GM15510 (cell line): ENCODE data around the gene ABCF1.

ENCODE experiments used
- POLR2A ChIP-seq: IDR thresholded peaks from 3 replicates; pipeline ENCODE4 v1.6.1; 2011; ENCODE audit warnings: borderline replicate concordance; ENCODE audit not compliant: insufficient read length; ENCODE audit errors: extremely low read depth

ABCF1 gene

DNA sequence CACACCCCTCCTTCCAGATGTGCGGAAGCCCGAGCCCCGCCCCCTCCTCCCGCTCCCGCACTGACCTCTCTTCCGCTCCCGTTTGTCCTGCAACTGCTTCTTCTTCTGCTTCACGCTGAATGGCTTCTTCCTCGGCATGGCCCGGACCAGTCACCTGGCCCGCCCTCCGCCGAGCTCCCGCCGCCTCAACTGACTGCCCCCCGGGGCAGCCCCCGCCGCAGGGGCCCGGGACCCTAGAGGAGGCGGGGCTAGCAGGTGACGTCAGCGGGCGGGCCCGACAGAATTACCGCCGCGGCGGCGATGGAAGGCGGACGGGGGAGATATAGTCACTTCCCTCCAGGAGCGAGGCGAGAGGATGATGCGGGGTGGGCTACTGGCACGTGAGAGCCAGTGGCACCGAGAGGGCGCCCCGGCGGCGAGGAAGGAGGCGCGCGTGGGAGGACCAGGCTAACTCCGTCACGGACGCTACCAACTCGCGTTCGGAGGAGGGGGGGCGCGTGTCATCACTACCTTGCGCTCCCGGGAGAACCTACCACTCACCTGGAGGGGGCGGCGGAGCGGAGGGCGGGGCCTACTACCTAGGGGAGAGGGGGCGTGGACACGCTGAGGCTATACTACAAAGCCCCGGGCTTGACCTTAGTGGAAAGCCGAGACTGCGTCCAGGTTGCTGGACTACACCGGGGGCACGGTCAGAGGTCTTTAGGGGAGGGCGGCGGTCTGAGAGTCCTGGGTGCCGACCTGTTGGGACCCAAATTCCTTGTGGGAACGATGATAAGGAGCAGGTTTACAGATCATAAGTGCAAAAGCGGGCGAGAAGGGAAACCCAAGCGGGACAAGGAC, 15.0 kb upstream of the ABCF1 start, which contains the start of gene GNL1:
Gene GNL1 (minus strand): TSS at position 424 of the 840 bp plus-strand sequence. CDS start 286 bp downstream, at position 138.
- peak; percentile 55 for TF ChIP-seq POLR2A

DNA sequence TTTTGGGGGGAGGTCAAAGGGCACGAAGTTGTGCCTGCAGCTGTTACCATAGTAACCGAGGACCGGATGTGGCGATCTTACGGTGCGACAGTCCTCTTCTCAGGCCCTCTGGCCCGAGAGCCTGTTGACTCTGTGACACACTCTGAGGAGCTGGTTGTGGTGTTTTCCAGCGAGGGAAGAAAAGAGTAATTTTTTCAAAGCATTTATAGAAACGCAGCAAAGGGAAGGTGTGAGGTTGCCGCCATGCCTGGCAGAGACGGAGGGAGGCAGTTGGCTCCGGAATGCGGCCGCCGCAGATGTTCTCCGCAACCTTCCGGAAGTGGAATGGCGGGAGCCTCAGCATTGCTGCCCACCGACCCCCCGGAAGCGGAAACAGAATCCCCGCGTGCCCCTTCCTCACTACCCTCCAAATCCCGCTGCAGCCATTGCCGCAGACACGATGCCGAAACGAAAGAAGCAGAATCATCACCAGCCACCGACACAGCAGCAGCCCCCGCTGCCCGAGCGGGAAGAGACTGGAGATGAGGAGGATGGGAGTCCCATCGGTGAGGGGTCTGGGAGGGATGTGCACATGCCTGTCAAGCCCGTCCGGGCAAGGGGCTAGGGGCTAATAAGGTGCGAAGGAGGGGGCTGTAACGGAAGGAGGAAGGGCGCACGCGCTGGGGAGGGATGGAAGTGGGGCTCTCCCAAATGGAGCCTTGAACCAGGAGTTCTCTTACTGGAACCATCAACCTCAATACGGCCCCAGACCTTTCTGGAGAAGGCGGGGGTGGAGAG, 14.1 kb upstream of the ABCF1 start, which contains the start of gene PRR3:
Gene PRR3 (plus strand): TSS at position 390 of the 777 bp plus-strand sequence. CDS start 50 bp downstream, at position 440.
- TF ChIP-seq POLR2A: peak; percentile 53

DNA sequence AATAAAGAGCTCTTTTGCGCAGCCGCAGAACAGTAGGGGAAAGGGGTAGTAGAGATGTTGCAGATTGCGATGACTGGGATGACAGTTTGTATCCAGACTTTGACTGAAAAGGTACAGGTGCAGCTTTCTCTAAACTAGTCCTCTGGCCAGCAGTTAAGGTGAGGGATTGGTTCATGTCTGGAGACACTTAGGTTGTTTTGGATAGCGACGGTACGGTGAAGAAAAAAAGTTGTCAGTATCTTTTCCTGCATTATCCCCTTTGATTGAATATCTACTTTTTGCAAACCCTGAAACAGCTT, 13.6 kb upstream of the ABCF1 start:
- TF ChIP-seq POLR2A: no peak

DNA sequence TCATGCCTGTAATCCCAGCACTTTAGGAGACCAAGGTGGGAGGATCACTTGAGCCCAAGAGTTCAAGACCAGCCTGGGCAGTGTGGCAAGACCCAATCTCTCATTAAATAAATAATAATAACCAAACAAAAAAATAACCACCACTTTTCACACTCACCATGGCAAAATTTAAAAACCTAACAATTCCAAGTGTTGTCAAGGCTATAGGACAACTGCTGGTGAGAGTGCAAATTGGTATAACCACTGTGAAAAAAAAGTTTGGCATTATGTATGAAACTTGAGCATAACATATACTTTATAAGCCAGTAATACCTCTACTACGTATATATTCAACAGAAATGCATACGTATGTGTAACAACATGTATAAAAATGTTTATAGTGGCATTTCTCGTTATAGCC, 10.3 kb upstream of the ABCF1 start:
- no peak for TF ChIP-seq POLR2A

DNA sequence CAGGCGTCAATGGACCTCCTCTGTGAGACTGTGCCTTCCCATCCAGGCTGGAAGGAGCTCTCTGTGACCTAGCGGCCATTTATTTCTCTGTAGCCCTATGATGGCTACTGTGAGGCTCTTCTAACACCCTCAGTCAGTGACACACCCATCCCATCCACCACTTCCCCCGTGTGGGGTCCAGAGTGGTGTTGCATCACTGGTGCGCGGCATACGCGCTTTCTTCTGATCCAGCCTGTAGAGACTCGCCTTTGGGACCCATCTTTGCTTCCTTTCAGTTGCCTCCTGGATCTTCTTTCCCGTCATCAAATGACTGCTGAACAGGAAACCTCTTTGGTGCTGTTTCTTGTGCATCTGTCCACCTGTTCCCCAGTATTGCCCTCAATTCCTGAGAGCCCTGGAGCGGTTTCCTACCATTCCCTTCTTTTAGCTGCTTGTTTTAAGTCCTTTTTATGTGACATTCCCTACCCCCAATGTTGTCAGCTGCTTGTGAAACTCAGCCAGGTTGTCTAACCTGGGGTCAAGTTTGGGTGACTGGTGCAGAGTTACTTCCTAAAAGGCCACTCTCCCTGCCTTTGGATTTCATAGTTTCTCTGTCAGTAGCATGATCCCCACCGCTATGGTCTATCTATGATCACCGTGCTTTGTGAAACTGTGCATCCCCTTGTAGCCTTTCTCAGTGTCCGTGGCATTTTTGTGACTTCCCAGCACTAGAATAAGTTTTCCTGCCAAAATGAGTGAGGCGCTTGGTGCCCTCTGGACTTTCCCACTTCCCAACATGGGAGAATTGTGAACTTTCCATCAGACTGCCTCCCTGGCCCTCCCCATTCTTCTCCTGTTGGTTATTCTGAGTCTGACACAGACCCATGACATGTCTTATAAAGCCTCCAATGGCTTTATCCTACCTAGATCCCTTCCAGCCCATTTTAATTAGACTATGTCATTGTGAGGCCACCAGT, 8.5 kb upstream of the ABCF1 start:
- TF ChIP-seq POLR2A: no peak

DNA sequence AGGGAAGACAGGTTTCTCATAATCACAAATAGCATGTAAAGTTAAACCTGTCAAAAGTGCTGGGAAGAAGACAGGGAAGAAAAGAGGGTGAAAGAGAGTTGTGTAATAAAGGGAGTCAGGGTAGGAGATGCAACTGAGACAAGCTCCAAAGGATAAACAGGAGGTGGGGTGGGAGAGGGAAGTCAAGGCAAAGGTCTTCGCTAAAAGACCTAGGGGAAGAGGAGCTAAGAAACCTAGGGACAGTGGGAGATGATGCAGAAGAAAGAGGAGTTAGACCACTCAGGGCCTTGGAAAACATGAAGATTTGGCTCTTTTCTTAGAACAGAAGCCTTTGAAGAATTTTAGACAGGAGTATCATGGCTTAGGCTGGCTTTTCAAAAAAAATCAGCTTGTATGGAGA, 7.1 kb upstream of the ABCF1 start:
- TF ChIP-seq POLR2A: no peak

DNA sequence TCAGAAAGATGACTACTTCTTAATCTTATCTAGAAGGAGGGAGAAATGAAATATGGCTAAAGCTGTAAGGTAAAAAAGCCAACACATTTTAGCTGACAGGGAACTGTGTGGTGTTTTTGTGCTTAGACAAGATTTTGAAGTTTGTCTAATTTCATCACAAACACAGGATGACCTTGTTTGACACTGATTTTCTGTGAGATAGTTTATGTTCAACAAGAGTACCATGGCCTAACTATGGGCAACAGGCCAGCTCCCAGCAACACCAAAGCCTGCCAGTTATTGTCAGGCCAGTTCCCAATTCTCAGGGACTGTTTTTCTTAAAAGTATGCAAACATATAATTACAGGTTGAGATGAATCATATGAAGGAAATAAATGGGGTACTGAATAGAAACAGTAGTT, 5.5 kb upstream of the ABCF1 start:
- no peak for TF ChIP-seq POLR2A

DNA sequence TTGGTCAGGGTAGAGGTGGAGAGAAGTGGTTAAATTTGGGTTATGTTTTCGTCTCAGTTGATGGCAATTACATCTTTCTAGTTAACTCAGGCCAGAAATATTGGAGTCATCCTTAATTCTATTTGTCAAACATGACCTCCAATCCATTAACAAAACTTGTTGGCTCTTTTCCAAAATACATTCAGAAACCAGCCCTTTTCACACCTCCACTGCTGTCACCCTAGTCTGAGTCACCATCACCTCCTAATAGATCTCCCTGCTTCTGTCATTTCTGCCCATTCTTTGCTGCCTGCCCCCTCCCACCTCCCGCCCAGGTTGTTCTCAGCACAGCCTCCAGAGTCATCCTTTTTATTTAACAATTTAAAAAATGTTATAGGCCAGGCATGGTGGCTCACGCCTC, 3.0 kb upstream of the ABCF1 start:
- no peak for TF ChIP-seq POLR2A

DNA sequence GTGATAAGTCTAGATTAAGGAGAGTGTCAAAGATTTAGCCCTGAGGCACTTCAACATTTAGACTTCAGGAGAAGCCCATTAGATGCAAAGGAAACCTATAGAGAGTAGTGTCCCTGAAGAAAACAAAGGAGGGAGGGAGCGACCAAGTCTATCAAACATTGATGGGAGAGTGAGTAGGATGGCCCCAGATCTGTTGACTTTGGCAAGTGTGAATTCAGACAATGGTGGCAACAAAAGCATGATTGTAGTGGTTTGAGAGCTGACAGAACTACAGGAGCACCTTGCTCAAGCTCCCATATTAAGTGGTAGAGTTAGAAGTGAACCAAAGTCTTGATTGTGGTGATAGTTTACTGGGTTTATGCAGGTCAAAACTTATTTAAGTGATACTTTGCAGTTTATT, 979 bp upstream of the ABCF1 start:
- TF ChIP-seq POLR2A: no peak

DNA sequence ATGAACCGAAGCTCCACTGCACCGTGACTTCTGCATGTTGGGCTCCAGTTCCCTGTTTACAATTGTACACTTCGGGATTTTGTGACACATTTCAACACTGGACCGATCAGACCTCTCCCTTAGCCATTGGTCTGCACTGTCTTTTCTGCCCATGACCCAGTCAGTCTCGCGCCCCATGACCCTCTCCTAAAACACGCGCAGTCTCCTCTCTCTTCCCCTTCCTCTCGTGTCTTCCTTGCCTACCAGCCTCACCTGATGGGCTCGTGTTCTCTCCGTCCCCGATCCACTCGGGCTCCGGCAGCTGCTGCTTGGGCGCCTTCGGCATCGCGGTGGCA, 535 bp upstream of the ABCF1 start:
- no peak for TF ChIP-seq POLR2A

DNA sequence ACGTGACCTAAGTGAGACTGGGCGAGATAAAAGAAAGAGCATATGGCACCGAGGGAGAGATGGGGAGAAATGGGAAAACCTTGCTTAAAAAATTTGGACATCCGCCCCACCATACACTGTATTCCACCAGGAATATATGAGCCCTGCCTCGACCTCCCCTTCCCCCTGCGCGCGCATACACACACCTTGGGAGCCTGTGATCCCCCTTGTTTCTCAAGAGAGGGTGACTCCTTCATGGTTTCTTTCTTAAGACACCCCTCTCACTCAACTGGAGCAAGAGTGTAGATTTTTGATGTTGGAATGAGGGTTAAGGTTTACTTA, 480 bp downstream of the ABCF1 start:
- TF ChIP-seq POLR2A: no peak

DNA sequence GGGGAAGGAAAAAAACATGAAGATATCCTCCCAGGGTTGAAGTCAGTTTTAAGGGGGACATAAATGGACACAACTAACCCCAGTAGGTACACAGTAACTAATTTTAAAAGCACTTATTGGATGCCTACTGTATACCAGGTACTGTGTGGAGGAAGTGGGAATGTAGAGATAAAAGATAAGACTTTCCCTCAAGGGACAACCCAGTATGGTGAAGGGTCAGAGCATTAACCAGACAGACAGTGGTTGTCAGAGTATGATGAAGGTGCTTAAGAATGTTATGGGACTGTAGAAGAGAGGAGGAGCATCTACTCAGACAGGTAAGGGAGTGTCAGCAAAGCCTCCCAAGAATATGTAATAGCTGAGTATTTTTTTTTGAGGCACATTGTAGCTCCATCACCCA, 906 bp downstream of the ABCF1 start:
- TF ChIP-seq POLR2A: no peak

DNA sequence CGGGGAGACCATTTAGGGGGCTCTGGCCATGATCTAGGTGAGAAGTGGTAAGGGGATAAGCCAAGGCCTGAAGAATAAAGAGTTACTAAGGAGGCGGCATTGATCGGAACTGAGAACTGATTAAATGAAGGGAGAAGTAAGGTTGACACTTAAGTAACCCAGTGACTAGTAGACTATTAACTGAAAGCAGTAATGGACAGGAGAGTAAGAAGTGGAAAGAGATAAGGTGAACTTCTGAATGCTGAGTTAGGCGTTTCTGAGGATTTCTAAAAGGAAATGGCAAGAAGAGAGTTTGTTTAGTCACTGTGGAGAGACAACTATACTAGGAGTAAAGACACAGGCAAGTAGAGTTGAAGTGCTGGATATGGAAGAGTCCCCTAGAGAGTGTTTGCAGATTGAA, 1.9 kb downstream of the ABCF1 start:
- TF ChIP-seq POLR2A: no peak

DNA sequence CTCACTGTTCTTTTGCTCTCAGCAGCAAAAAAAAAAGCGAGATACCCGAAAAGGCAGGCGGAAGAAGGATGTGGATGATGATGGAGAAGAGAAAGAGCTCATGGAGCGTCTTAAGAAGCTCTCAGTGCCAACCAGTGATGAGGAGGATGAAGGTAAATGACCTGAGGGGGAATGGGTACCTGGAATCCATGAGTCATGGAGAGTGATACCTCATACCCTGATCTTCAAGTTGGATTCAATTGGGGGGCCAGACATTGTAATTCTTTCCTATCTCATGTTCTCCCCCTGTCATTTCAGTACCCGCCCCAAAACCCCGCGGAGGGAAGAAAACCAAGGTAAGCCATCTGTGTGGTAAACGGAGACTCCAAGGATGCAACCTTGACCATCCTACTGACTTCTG, 6.8 kb downstream of the ABCF1 start:
- TF ChIP-seq POLR2A: no peak

DNA sequence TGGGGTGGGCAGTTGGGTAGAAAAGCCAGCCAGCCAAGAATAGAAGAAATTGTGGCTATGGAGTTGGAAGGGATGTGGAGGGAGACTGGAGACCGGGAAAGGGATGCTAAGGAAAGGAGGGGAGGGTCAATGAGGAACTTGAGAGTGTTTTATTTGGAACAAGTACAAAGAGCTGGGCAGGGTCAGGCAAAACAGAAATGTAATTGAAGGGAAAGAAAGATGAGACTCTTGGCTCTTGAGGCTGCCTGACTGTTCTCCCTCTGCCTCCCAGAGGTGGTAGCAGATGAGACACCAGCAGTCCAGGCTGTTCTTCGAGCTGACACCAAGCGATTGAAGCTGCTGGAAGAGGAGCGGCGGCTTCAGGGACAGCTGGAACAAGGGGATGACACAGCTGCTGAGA, 12.7 kb downstream of the ABCF1 start:
- TF ChIP-seq POLR2A: no peak
